ENCODE data around the gene EFEMP2. TPM values are rescaled to one million over a fixed set of nuclear protein-coding genes. Genes with fewer than 3 reads are reported as not detected.
A peak's percentile ranks its signal among the peaks of the same experiment; 100 is the strongest.

The EFEMP2 gene
- total RNA-seq, 1 donor = 94.8 TPM

DNA sequence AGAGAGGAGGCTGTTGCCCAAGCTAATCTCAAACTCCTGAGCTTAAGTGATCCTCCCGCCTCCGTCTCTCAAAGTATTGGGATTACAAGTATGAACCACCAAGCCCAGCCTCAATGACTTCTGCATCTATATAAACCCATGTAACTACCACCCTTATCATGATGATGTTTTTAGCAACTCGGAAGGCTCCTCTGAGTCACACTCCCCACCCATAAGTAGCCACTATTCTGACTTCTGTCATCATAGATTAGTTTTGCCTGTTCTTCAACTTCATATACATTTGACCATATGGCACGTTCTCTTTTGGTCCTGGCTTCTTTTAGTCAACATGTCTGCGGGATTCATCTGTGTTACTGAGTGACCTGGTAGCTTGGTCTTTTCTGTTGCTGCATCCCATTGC lies 34.0 kb upstream of the EFEMP2 start:
- Histone ChIP-seq H3K4me3 (ENCODE audit: insufficient read depth, low read length) (no peak overlapping the region), H3K9me3 (ENCODE audit: low read depth, low read length) (no peaks in the 10 kb centered on the region), H2AFZ (ENCODE audit: low read length) (no peak overlapping the region), H3K36me3 (ENCODE audit: insufficient read depth, low read length) (no peaks in the 10 kb centered on the region), H3K27me3 (ENCODE audit: insufficient read depth, low read length) (no peaks in the 10 kb centered on the region), H3K4me2 (ENCODE audit: insufficient read depth, low read length) (no peak overlapping the region), H3K79me2 (ENCODE audit: insufficient read depth, low read length) (peaks cover 2% of the 10 kb centered on the region), H3K27ac (ENCODE audit: low read depth, low read length) (no peak overlapping the region), H3K4me1 (ENCODE audit: insufficient read depth, low read length) (peaks cover 44% of the 10 kb centered on the region), H4K20me1 (ENCODE audit: insufficient read depth, low read length) (no peaks in the 10 kb centered on the region)
- TF ChIP-seq CTCF (IDR thresholded peaks at IDR 0.05; ENCODE audit: extremely low read depth, low read depth, low read length) = no peak
- DNase-seq (ENCODE audit: insufficient read length, low spot score, missing footprints) = peak; percentile 66

GRCh38 chr11:65903715-65904114 lies 31.1 kb upstream of the EFEMP2 start:
- Histone ChIP-seq H3K27me3 (ENCODE audit: insufficient read depth, low read length) (no peaks in the 10 kb centered on the region), H3K9me3 (ENCODE audit: low read depth, low read length) (no peaks in the 10 kb centered on the region), H3K27ac (ENCODE audit: low read depth, low read length) (peak overlapping the region; percentile 85), H4K20me1 (ENCODE audit: insufficient read depth, low read length) (no peaks in the 10 kb centered on the region), H3K4me1 (ENCODE audit: insufficient read depth, low read length) (peaks cover 42% of the 10 kb centered on the region), H3K79me2 (ENCODE audit: insufficient read depth, low read length) (peaks cover 18% of the 10 kb centered on the region), H3K4me2 (ENCODE audit: insufficient read depth, low read length) (peak overlapping the region; percentile 8), H3K4me3 (ENCODE audit: insufficient read depth, low read length) (no peak overlapping the region), H3K36me3 (ENCODE audit: insufficient read depth, low read length) (no peaks in the 10 kb centered on the region), H2AFZ (ENCODE audit: low read length) (no peak overlapping the region)
- no peak for TF ChIP-seq CTCF (IDR thresholded peaks at IDR 0.05; ENCODE audit: extremely low read depth, low read depth, low read length)
- DNase-seq (ENCODE audit: insufficient read length, low spot score, missing footprints) = no peak

- no peaks in the 10 kb centered on the region for H4K20me1 ChIP-seq (ENCODE audit: insufficient read depth, low read length)
- DNase-seq (ENCODE audit: insufficient read length, low spot score, missing footprints) = peak; percentile 94
- peaks cover 24% of the 10 kb centered on the region for H3K79me2 ChIP-seq (ENCODE audit: insufficient read depth, low read length)
- peak overlapping the region; percentile 85 for H3K27ac ChIP-seq (ENCODE audit: low read depth, low read length)
- no peaks in the 10 kb centered on the region for H3K9me3 ChIP-seq (ENCODE audit: low read depth, low read length)
- H3K27me3 ChIP-seq (ENCODE audit: insufficient read depth, low read length) = no peaks in the 10 kb centered on the region
- peaks cover 5% of the 10 kb centered on the region for H3K36me3 ChIP-seq (ENCODE audit: insufficient read depth, low read length)
- peaks cover 48% of the 10 kb centered on the region for H3K4me1 ChIP-seq (ENCODE audit: insufficient read depth, low read length)
- H2AFZ ChIP-seq (ENCODE audit: low read length) = no peak overlapping the region
- peak overlapping the region; percentile 14 for H3K4me3 ChIP-seq (ENCODE audit: insufficient read depth, low read length)
- H3K4me2 ChIP-seq (ENCODE audit: insufficient read depth, low read length) = peak overlapping the region; percentile 45
- no peak for TF ChIP-seq CTCF (IDR thresholded peaks at IDR 0.05; ENCODE audit: extremely low read depth, low read depth, low read length)
Measured at GRCh38 chr11:65903068-65903481, 30.5 kb upstream of the EFEMP2 start.

GRCh38 chr11:65900899-65901180 lies 28.2 kb upstream of the EFEMP2 start:
- Histone ChIP-seq H3K4me2 (ENCODE audit: insufficient read depth, low read length) (peak overlapping the region; percentile 81), H3K27me3 (ENCODE audit: insufficient read depth, low read length) (no peaks in the 10 kb centered on the region), H3K79me2 (ENCODE audit: insufficient read depth, low read length) (peaks cover 47% of the 10 kb centered on the region), H3K9me3 (ENCODE audit: low read depth, low read length) (no peaks in the 10 kb centered on the region), H3K36me3 (ENCODE audit: insufficient read depth, low read length) (peaks cover 21% of the 10 kb centered on the region), H2AFZ (ENCODE audit: low read length) (no peak overlapping the region), H3K4me3 (ENCODE audit: insufficient read depth, low read length) (peak overlapping the region; percentile 95), H3K4me1 (ENCODE audit: insufficient read depth, low read length) (peaks cover 57% of the 10 kb centered on the region), H4K20me1 (ENCODE audit: insufficient read depth, low read length) (peaks cover 16% of the 10 kb centered on the region), H3K27ac (ENCODE audit: low read depth, low read length) (peak overlapping the region; percentile 95)
- TF ChIP-seq CTCF (IDR thresholded peaks at IDR 0.05; ENCODE audit: extremely low read depth, low read depth, low read length) = no peak
- no peak for DNase-seq (ENCODE audit: insufficient read length, low spot score, missing footprints)
